Panc1 (cell line): ENCODE data around the gene GDF3. TPM values are rescaled to one million over a fixed set of nuclear protein-coding genes. Genes with fewer than 3 reads are reported as not detected.

Experiments used
- ATAC-seq: fragments of 200-7000 bp; cut with Tn5 transposase; 2 replicates; pipeline ENCODE4 v1.9.1; 2020; ENCODE audit warnings: mild to moderate bottlenecking, moderate library complexity
- BruUV-seq: library from RNA; stranded (reverse); fragments of 400-500 nt; replicated peaks from 2 replicates; lab custom pipeline; 2021; lab: Mats Ljungman, UMichigan
- CTCF ChIA-PET: fragments of 300-600 bp; sonication (Branson Sonifier 250); formaldehyde crosslinking; loops from one replicate; lab custom pipeline; 2022; ENCODE audit warnings: antibody characterized with exemption; lab: Charles Lee
- POLR2A ChIA-PET: fragments of 300-600 bp; sonication (Branson Sonifier 250); formaldehyde crosslinking; loops from one replicate; lab custom pipeline; 2022; ENCODE audit warnings: antibody characterized with exemption; lab: Charles Lee
- DNase-seq: peaks from one replicate; pipeline ENCODE4 v3.0.0-alpha.2; 2010; ENCODE audit warnings: low read depth, low spot score
- H3K27ac ChIP-seq: 2 replicates; pipeline ENCODE4 v1.5.1; 2011; ENCODE audit warnings: mild to moderate bottlenecking, low read length, inconsistent platforms
- H3K27me3 ChIP-seq: fragments of 200-500 bp; sonication (Bioruptor generic); 2 replicates; pipeline ENCODE4 v1.6.0; 2014; ENCODE audit warnings: low read length, inconsistent platforms; ENCODE audit not compliant: control insufficient read depth, insufficient read depth
- H3K36me3 ChIP-seq: fragments of 200-500 bp; sonication (Bioruptor generic); 2 replicates; pipeline ENCODE4 v1.5.1; 2014; ENCODE audit warnings: inconsistent platforms, mild to moderate bottlenecking, low read length, moderate library complexity; ENCODE audit not compliant: control insufficient read depth, insufficient read depth
- H3K4me1 ChIP-seq: 2 replicates; pipeline ENCODE4 v1.5.1; 2011; ENCODE audit warnings: inconsistent platforms, mild to moderate bottlenecking, low read length, moderate library complexity; ENCODE audit not compliant: control insufficient read depth, insufficient read depth
- H3K4me3 ChIP-seq, 2 experiments: 2 replicates each; pipeline ENCODE4 v1.5.1; 2011 to 2012; ENCODE audit warnings: low read depth in 2 of 2, low read length in 2 of 2, mild to moderate bottlenecking in 2 of 2, inconsistent platforms in 1 of 2, moderate library complexity in 1 of 2
- H3K9me3 ChIP-seq: fragments of 200-500 bp; sonication (Bioruptor generic); 2 replicates; pipeline ENCODE4 v1.5.1; 2014; ENCODE audit warnings: low read depth, mild to moderate bottlenecking, inconsistent platforms, low read length, moderate library complexity; ENCODE audit not compliant: control insufficient read depth, insufficient read depth
- POLR2AphosphoS5 ChIP-seq: IDR thresholded peaks from 2 replicates; pipeline ENCODE4 v1.6.1; 2012; ENCODE audit warnings: mild to moderate bottlenecking, low read depth, low read length, moderate library complexity
- SIN3A ChIP-seq: IDR thresholded peaks from 2 replicates; pipeline ENCODE4 v1.6.1; 2012; ENCODE audit warnings: low read depth, mild to moderate bottlenecking, low read length, moderate library complexity, borderline replicate concordance; ENCODE audit not compliant: insufficient read depth
- TCF7L2 ChIP-seq: IDR thresholded peaks from 2 replicates; pipeline ENCODE4 v1.6.1; 2011; ENCODE audit warnings: mild to moderate bottlenecking, low read depth, low read length, inconsistent platforms
- in situ Hi-C: cut with HindIII; loops from 2 replicates; pipeline ENCODE4 v1.10.0; 2016; ENCODE audit warnings: low sequenced_read_pairs, low pct_unique_long_range_greater_than_20kb
- intact Hi-C: fragments of 100-400 bp; cut with micrococcal nuclease; formaldehyde crosslinking; loops from one replicate; pipeline ENCODE4 v1.10.0; 2022; ENCODE audit not compliant: unreplicated experiment
- total RNA-seq: library from RNA; stranded (reverse); gene quantifications from one replicate; pipeline ENCODE4 v1.2.1, GENCODE V29; 2021; ENCODE audit not compliant: unreplicated experiment
- TF ChIP-seq, protein P1 (sequence below), 2 experiments: IDR thresholded peaks; 2 replicates each; pipeline ENCODE4 v1.6.1; 2011 to 2012; ENCODE audit warnings: low read depth in 2 of 2, control low read depth in 1 of 2, low read length in 1 of 2, mild to moderate bottlenecking in 1 of 2, moderate library complexity in 1 of 2; ENCODE audit not compliant: insufficient read depth in 1 of 2
- TF ChIP-seq, protein P2 (sequence below): fragments of 450-650 bp; IDR thresholded peaks from 2 replicates; pipeline ENCODE4 v1.5.1; 2017; ENCODE audit warnings: mild to moderate bottlenecking

Gene GDF3
- total RNA-seq, 1 experiment from 2014 or later = not detected

DNA sequence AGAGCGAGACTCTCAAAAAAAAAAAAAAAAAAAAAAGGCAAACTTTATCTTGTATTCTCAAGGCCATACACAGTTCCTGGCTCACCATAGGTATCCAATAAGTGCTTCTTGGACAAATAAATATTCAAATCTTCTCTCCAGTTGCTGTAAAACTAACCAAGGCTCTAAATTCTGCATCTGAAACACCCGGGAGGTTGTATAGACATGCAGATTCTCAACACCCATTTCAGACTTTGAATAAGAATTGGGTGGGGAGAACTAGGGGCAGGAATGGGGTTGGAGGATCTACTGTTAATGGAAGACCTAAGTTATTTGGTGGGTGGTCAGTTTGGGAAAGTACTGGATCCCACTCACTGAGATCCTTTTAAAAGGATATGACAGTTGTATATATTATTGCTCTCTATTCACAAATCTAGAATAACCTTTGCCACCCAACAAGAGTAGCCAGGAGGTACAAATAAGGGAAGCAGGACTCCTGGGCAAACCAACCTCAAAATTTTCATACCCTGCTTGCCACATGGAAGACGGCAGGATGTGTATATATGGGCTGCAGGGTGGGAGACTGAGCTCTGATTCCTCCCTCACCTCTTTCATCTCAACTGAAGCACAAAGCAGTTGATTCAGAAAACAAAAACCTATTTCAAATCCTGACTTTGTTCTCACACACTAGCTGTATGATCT is 879 bp downstream of the GDF3 start:
- no peak for ATAC-seq
- intact Hi-C loops (no loop called here), in situ Hi-C loops (no loop called here)
- DNase-seq = no peak
- Histone ChIP-seq H3K9me3 (no peaks in the 10 kb centered on the region), H3K4me1 (no peaks in the 10 kb centered on the region), H3K36me3 (no peaks in the 10 kb centered on the region), H3K27me3 (no peaks in the 10 kb centered on the region), H3K4me3 (no peak overlapping the region), H3K27ac (no peak overlapping the region)
- BruUV-seq = no TSS peak
- TF ChIP-seq, protein P1, sequence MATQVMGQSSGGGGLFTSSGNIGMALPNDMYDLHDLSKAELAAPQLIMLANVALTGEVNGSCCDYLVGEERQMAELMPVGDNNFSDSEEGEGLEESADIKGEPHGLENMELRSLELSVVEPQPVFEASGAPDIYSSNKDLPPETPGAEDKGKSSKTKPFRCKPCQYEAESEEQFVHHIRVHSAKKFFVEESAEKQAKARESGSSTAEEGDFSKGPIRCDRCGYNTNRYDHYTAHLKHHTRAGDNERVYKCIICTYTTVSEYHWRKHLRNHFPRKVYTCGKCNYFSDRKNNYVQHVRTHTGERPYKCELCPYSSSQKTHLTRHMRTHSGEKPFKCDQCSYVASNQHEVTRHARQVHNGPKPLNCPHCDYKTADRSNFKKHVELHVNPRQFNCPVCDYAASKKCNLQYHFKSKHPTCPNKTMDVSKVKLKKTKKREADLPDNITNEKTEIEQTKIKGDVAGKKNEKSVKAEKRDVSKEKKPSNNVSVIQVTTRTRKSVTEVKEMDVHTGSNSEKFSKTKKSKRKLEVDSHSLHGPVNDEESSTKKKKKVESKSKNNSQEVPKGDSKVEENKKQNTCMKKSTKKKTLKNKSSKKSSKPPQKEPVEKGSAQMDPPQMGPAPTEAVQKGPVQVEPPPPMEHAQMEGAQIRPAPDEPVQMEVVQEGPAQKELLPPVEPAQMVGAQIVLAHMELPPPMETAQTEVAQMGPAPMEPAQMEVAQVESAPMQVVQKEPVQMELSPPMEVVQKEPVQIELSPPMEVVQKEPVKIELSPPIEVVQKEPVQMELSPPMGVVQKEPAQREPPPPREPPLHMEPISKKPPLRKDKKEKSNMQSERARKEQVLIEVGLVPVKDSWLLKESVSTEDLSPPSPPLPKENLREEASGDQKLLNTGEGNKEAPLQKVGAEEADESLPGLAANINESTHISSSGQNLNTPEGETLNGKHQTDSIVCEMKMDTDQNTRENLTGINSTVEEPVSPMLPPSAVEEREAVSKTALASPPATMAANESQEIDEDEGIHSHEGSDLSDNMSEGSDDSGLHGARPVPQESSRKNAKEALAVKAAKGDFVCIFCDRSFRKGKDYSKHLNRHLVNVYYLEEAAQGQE (IDR thresholded peaks at IDR 0.05; ENCODE audit: insufficient read depth in 1 of 2, low read depth in 2 of 2, low read length in 1 of 2) = no peak
- TF ChIP-seq SIN3A = no peak
- no peak for TF ChIP-seq POLR2AphosphoS5
- TF ChIP-seq, protein P2, sequence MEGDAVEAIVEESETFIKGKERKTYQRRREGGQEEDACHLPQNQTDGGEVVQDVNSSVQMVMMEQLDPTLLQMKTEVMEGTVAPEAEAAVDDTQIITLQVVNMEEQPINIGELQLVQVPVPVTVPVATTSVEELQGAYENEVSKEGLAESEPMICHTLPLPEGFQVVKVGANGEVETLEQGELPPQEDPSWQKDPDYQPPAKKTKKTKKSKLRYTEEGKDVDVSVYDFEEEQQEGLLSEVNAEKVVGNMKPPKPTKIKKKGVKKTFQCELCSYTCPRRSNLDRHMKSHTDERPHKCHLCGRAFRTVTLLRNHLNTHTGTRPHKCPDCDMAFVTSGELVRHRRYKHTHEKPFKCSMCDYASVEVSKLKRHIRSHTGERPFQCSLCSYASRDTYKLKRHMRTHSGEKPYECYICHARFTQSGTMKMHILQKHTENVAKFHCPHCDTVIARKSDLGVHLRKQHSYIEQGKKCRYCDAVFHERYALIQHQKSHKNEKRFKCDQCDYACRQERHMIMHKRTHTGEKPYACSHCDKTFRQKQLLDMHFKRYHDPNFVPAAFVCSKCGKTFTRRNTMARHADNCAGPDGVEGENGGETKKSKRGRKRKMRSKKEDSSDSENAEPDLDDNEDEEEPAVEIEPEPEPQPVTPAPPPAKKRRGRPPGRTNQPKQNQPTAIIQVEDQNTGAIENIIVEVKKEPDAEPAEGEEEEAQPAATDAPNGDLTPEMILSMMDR = no peak
- POLR2A ChIA-PET = no interaction called here
- CTCF ChIA-PET = no interaction called here

DNA sequence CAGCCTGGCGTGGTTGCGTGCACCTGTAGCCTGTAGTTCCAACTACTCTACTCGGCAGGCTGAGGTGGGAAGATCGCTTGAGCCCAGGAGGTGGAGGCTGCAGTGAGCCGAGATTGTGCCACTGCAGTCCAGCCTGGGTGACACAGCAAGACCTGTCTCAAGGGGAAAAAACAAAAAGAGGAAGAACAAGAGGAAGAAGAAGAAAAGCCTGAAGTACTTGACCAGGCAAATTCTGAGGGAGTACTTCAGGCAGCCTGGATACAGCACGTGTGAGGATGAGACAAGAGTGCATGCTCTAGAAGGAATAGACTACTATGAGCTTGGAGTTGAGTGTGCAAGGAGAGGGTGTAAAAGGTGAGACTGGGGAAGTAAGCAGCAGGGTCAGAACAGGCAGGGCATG is 1.8 kb downstream of the GDF3 start:
- intact Hi-C loops (no loop called here), in situ Hi-C loops (no loop called here)
- no TSS peak for BruUV-seq
- TF ChIP-seq SIN3A (no peak), POLR2AphosphoS5 (no peak), TCF7L2 (no peak)
- TF ChIP-seq, protein P1 (IDR thresholded peaks at IDR 0.05; ENCODE audit: insufficient read depth in 1 of 2, low read depth in 2 of 2, low read length in 1 of 2) = no peak
- TF ChIP-seq, protein P2 = no peak
- Histone ChIP-seq H3K9me3 (no peaks in the 10 kb centered on the region), H3K27ac (no peak overlapping the region), H3K36me3 (no peaks in the 10 kb centered on the region), H3K4me3 (no peak overlapping the region), H3K4me1 (no peaks in the 10 kb centered on the region), H3K27me3 (no peaks in the 10 kb centered on the region)
- ChIA-PET CTCF (no interaction called here), POLR2A (no interaction called here)
- no peak for ATAC-seq
- no peak for DNase-seq
